HepG2 (cell line): Measurements from ENCODE around the gene GPRIN1.

Experiments used
- EZH2 ChIP-seq: conservative IDR thresholded peaks from 2 replicates; pipeline ENCODE4 v1.6.1; 2012; ENCODE audit warnings: mild to moderate bottlenecking, low read depth, low read length, moderate library complexity
- HOXA9 ChIP-seq: sonication (generic); formaldehyde crosslinking; IDR thresholded peaks from 2 replicates; pipeline ENCODE4 v1.8.1; 2022; ENCODE audit warnings: missing genetic modification reagents, mild to moderate bottlenecking, moderate library complexity, borderline replicate concordance
- SMC3 ChIP-seq: IDR thresholded peaks from 2 replicates; pipeline ENCODE4 v1.6.1; 2011; ENCODE audit warnings: low read length, improper control_type of control experiment
- ZNF7 ChIP-seq: IDR thresholded peaks from 2 replicates; pipeline ENCODE4 v1.6.1; 2016; ENCODE audit warnings: missing biosample characterization, missing genetic modification reagents
- TF ChIP-seq, protein P1 (sequence below): sonication (generic); formaldehyde crosslinking; IDR thresholded peaks from 2 replicates; pipeline ENCODE4 v1.5.0; 2020; ENCODE audit warnings: mild to moderate bottlenecking, missing genetic modification reagents, moderate library complexity
- TF ChIP-seq, protein P2 (sequence below): sonication (generic); formaldehyde crosslinking; IDR thresholded peaks from 2 replicates; pipeline ENCODE4 v1.9.0; 2022; ENCODE audit warnings: low read depth, missing genetic modification reagents

DNA sequence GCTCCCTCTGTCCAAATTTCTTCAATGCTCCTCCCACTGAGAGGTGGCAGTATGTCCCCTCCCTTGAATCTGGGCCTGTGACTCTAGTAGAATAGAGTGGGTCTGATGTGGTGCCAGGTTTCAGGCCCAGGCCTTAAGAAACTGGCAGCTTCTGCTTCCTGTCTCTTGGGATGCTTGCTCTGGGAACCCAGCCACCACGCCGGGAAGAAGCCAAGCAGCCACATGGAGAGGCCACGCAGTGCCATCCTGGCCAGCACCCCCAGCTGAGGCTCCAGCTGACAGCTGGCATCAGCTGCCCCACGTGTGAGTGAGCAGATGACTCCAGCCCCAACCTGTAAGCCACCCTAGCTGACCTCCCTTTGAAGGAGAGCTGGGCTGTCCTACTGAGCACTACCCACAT lies 30.0 kb upstream of the GPRIN1 start:
- TF ChIP-seq HOXA9 (no peak), ZNF7 (CRISPR knock-in tag) (no peak), SMC3 (no peak), EZH2 (no peak)
- TF ChIP-seq, protein P1, sequence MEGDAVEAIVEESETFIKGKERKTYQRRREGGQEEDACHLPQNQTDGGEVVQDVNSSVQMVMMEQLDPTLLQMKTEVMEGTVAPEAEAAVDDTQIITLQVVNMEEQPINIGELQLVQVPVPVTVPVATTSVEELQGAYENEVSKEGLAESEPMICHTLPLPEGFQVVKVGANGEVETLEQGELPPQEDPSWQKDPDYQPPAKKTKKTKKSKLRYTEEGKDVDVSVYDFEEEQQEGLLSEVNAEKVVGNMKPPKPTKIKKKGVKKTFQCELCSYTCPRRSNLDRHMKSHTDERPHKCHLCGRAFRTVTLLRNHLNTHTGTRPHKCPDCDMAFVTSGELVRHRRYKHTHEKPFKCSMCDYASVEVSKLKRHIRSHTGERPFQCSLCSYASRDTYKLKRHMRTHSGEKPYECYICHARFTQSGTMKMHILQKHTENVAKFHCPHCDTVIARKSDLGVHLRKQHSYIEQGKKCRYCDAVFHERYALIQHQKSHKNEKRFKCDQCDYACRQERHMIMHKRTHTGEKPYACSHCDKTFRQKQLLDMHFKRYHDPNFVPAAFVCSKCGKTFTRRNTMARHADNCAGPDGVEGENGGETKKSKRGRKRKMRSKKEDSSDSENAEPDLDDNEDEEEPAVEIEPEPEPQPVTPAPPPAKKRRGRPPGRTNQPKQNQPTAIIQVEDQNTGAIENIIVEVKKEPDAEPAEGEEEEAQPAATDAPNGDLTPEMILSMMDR, result no peak
- TF ChIP-seq, protein P2, sequence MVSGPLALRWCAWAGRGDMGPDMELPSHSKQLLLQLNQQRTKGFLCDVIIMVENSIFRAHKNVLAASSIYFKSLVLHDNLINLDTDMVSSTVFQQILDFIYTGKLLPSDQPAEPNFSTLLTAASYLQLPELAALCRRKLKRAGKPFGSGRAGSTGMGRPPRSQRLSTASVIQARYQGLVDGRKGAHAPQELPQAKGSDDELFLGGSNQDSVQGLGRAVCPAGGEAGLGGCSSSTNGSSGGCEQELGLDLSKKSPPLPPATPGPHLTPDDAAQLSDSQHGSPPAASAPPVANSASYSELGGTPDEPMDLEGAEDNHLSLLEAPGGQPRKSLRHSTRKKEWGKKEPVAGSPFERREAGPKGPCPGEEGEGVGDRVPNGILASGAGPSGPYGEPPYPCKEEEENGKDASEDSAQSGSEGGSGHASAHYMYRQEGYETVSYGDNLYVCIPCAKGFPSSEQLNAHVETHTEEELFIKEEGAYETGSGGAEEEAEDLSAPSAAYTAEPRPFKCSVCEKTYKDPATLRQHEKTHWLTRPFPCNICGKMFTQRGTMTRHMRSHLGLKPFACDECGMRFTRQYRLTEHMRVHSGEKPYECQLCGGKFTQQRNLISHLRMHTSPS, result no peak
